Measurements from ENCODE around the gene AGAP1. TPM values are rescaled to one million over a fixed set of nuclear protein-coding genes. Genes with fewer than 3 reads are reported as not detected.
A peak's percentile ranks its signal among the peaks of the same experiment; 100 is the strongest.

Gene AGAP1
- total RNA-seq, 1 donor from 2014 or later: 33.4 TPM

- ATAC-seq (no peak), DNase-seq (no peak)
- TF ChIP-seq CTCF (IDR thresholded peaks at IDR 0.05): no peak
- H3K4me3 ChIP-seq: no peak overlapping the region
- intact Hi-C loops (cut with DNase I): no loop called here
- H3K36me3 ChIP-seq: no peaks in the 10 kb centered on the region
- peaks cover 8% of the 10 kb centered on the region for H3K4me1 ChIP-seq
- no peaks in the 10 kb centered on the region for H3K27me3 ChIP-seq
- no peak overlapping the region for H3K27ac ChIP-seq
- no peaks in the 10 kb centered on the region for H3K9me3 ChIP-seq
Measured at GRCh38 chr2:235575431-235575830, 81.6 kb downstream of the AGAP1 start.

DNA sequence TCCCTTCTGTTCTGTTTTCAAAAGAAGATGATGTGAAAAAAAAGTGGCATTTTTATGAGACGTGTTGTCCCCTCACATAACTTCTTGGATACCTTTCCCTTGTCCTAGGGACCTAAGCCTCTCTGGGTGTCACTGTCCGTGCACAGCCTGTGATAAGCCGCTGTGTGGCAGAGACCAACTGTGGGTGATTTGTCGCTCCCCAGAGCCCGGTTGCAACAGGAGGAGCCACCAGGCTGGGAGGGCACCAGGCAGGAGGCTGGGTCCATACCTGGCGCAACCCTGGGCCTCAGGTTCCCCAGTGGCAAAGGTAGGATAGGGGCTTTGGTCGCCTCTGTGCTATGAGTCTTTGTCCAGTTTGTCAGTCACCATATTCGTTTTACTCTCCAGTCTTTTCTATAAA, 82.1 kb downstream of the AGAP1 start:
- H3K27me3 ChIP-seq: no peaks in the 10 kb centered on the region
- intact Hi-C loops (cut with DNase I): no loop called here
- TF ChIP-seq CTCF (IDR thresholded peaks at IDR 0.05): no peak
- H3K27ac ChIP-seq: no peak overlapping the region
- H3K36me3 ChIP-seq: no peaks in the 10 kb centered on the region
- no peak overlapping the region for H3K4me3 ChIP-seq
- DNase-seq (no peak), ATAC-seq (no peak)
- H3K4me1 ChIP-seq: peaks cover 8% of the 10 kb centered on the region
- no peaks in the 10 kb centered on the region for H3K9me3 ChIP-seq

DNA sequence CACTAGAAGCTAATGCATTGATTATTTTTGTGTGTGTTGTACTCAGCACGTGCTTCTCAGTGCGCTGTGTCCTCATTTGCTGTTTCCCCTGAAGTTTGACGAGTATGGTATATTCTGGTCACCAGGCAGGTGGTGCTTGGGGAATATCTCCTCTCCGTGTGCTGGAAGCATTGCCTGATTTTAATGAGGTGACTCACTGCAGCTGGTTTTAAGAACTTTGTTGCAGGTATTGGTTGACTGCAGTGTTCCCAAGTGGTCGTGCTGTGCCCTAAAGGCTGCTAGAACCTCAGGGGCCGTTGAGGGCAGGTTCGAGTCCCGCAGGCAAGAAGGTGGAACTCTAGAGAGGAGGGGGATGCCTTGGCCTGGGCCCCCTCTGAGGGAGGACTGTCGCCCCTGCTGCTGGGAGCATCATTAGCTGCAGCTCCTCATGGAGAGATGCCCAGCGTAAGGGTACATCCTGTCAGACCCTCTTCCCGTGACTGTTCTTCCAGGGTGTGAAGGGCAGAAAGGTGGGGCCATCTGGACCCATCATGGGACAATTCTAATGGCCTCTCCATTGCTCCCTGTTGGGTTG, 82.6 kb downstream of the AGAP1 start:
- no peak for ATAC-seq
- no peaks in the 10 kb centered on the region for H3K9me3 ChIP-seq

GRCh38 chr2:235577404-235578330, 83.8 kb downstream of the AGAP1 start:
- no peak overlapping the region for H3K4me3 ChIP-seq
- DNase-seq: no peak
- peak; percentile 17 for ATAC-seq

More for the DNA sequence above, 82.6 kb downstream of the AGAP1 start:
- intact Hi-C loops (cut with DNase I): no loop called here
- H3K27me3 ChIP-seq: no peaks in the 10 kb centered on the region
- no peak overlapping the region for H3K4me3 ChIP-seq
- no peak for TF ChIP-seq CTCF (IDR thresholded peaks at IDR 0.05)
- H3K4me1 ChIP-seq: peaks cover 8% of the 10 kb centered on the region
- no peak for DNase-seq
- no peaks in the 10 kb centered on the region for H3K36me3 ChIP-seq
- no peak overlapping the region for H3K27ac ChIP-seq

DNA sequence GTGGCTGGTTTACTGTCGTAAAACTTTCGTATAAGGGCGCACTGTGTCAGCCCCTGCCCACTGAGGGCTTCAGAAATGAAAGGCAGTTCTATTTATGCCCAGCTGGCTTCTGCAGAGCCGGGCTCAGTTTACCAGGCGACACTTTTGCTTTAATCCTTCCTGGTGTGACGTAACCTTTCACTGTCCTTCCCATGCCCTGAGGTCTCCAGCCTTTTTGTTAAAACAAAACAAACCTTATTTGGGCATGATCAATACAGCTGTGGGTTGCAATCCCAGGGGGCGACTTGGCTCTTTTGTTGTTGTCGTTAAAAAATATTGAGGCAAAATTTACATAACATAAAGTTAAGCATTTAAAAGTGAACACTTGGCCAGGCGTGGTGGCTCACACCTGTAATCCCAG, 85.3 kb downstream of the AGAP1 start:
- Histone ChIP-seq H3K27ac (no peak overlapping the region), H3K4me3 (no peak overlapping the region), H3K27me3 (no peaks in the 10 kb centered on the region), H3K4me1 (no peaks in the 10 kb centered on the region), H3K9me3 (no peaks in the 10 kb centered on the region), H3K36me3 (no peaks in the 10 kb centered on the region)
- no peak for ATAC-seq
- DNase-seq: no peak
- no peak for TF ChIP-seq CTCF (IDR thresholded peaks at IDR 0.05)
- intact Hi-C loops (cut with DNase I): no loop called here

More at GRCh38 chr2:235577404-235578330, 83.8 kb downstream of the AGAP1 start:
- intact Hi-C loops (cut with DNase I): no loop called here
- Histone ChIP-seq H3K4me1 (peaks cover 8% of the 10 kb centered on the region), H3K36me3 (no peaks in the 10 kb centered on the region), H3K27me3 (no peaks in the 10 kb centered on the region), H3K27ac (no peak overlapping the region), H3K9me3 (no peaks in the 10 kb centered on the region)
- TF ChIP-seq CTCF (IDR thresholded peaks at IDR 0.05): no peak
